KMS-11 (cell line): Measurements from ENCODE around the gene C2CD2.

ENCODE experiments used
- H2AFZ ChIP-seq: fragments of 200-600 bp; sonication (generic); 2 replicates; pipeline ENCODE4 v1.6.1; 2016; ENCODE audit warnings: antibody characterized with exemption, mixed run types, low read depth
- H3K27ac ChIP-seq: fragments of 200-600 bp; sonication (generic); 2 replicates; pipeline ENCODE4 v1.6.1; 2016; ENCODE audit warnings: mild to moderate bottlenecking, mixed run types
- H3K27me3 ChIP-seq: fragments of 200-600 bp; sonication (generic); 2 replicates; pipeline ENCODE4 v1.6.1; 2017; ENCODE audit warnings: mild to moderate bottlenecking, low read depth, mixed run types, moderate library complexity; ENCODE audit not compliant: insufficient read depth
- H3K36me3 ChIP-seq: fragments of 200-600 bp; sonication (generic); 2 replicates; pipeline ENCODE4 v1.6.1; 2017; ENCODE audit warnings: mild to moderate bottlenecking, mixed run types; ENCODE audit not compliant: insufficient read depth
- H3K4me1 ChIP-seq: fragments of 200-600 bp; sonication (generic); 2 replicates; pipeline ENCODE4 v1.6.1; 2016; ENCODE audit warnings: mild to moderate bottlenecking, low read depth, mixed run types; ENCODE audit not compliant: poor library complexity, severe bottlenecking
- H3K4me2 ChIP-seq: fragments of 200-600 bp; sonication (generic); 2 replicates; pipeline ENCODE4 v1.7.0; 2016; ENCODE audit warnings: mild to moderate bottlenecking, mixed run types
- H3K4me3 ChIP-seq: fragments of 200-600 bp; sonication (generic); IDR thresholded peaks from 2 replicates; pipeline ENCODE4 v1.6.1; 2017; ENCODE audit warnings: low read depth, low read length, mixed read lengths; ENCODE audit not compliant: insufficient read depth
- H3K79me2 ChIP-seq: fragments of 200-600 bp; sonication (generic); 2 replicates; pipeline ENCODE4 v1.6.1; 2016; ENCODE audit warnings: low read depth, mixed run types; ENCODE audit not compliant: insufficient read depth
- H3K9ac ChIP-seq: fragments of 200-600 bp; sonication (generic); 2 replicates; pipeline ENCODE4 v1.6.1; 2016; ENCODE audit warnings: mild to moderate bottlenecking, mixed run types
- H4K20me1 ChIP-seq: fragments of 200-600 bp; sonication (generic); 2 replicates; pipeline ENCODE4 v1.6.1; 2016; ENCODE audit warnings: mild to moderate bottlenecking, mixed run types; ENCODE audit not compliant: insufficient read depth
- CTCF ChIP-seq: fragments of 200-600 bp; sonication (generic); conservative IDR thresholded peaks from 2 replicates; pipeline ENCODE4 v1.6.1; 2017; ENCODE audit warnings: low read depth, mild to moderate bottlenecking, antibody characterized with exemption, low read length, moderate library complexity, mixed read lengths

C2CD2 gene

GRCh38 chr21:41966872-41967621 lies 13.2 kb upstream of the C2CD2 start:
- Histone ChIP-seq H3K4me3 (no peak overlapping the region), H3K9ac (no peak overlapping the region), H4K20me1 (no peaks in the 10 kb centered on the region), H3K79me2 (no peaks in the 10 kb centered on the region), H3K27ac (no peak overlapping the region), H2AFZ (no peak overlapping the region), H3K4me2 (no peak overlapping the region), H3K4me1 (no peaks in the 10 kb centered on the region), H3K36me3 (no peaks in the 10 kb centered on the region), H3K27me3 (peaks cover 12% of the 10 kb centered on the region)
- no peak for TF ChIP-seq CTCF

- H3K9ac ChIP-seq = no peak overlapping the region
- no peaks in the 10 kb centered on the region for H3K79me2 ChIP-seq
- no peaks in the 10 kb centered on the region for H3K36me3 ChIP-seq
- H3K4me2 ChIP-seq = no peak overlapping the region
- TF ChIP-seq CTCF = no peak
- no peak overlapping the region for H2AFZ ChIP-seq
- no peak overlapping the region for H3K4me3 ChIP-seq
- no peaks in the 10 kb centered on the region for H3K4me1 ChIP-seq
- H3K27ac ChIP-seq = no peak overlapping the region
- peaks cover 19% of the 10 kb centered on the region for H3K27me3 ChIP-seq
- no peaks in the 10 kb centered on the region for H4K20me1 ChIP-seq
Observed at GRCh38 chr21:41966041-41966833, 12.4 kb upstream of the C2CD2 start.

- Histone ChIP-seq H2AFZ (no peak overlapping the region), H3K27ac (no peak overlapping the region), H3K36me3 (no peaks in the 10 kb centered on the region), H3K79me2 (no peaks in the 10 kb centered on the region), H3K4me2 (no peak overlapping the region), H3K27me3 (peaks cover 25% of the 10 kb centered on the region), H3K4me1 (no peaks in the 10 kb centered on the region), H3K9ac (no peak overlapping the region), H3K4me3 (no peak overlapping the region), H4K20me1 (no peaks in the 10 kb centered on the region)
- TF ChIP-seq CTCF = no peak
Observed at GRCh38 chr21:41965461-41966013, 11.7 kb upstream of the C2CD2 start.

GRCh38 chr21:41965045-41965444 lies 11.2 kb upstream of the C2CD2 start:
- Histone ChIP-seq H3K27ac (no peak overlapping the region), H4K20me1 (no peaks in the 10 kb centered on the region), H3K4me2 (no peak overlapping the region), H2AFZ (no peak overlapping the region), H3K79me2 (no peaks in the 10 kb centered on the region), H3K4me3 (no peak overlapping the region), H3K9ac (no peak overlapping the region), H3K4me1 (no peaks in the 10 kb centered on the region), H3K27me3 (peaks cover 25% of the 10 kb centered on the region), H3K36me3 (no peaks in the 10 kb centered on the region)
- TF ChIP-seq CTCF = no peak
